HUES48 (cell line): Measurements from ENCODE around the gene OLFM1.
"Not testable (repeated sequence)": the region's sequence is repeated elsewhere in the genome, so short reads cannot be mapped to it uniquely, and the experiment has no call there.

Experiments
- H3K27ac ChIP-seq: one replicate; pipeline ENCODE4 v1.7.0; 2013; ENCODE audit warnings: low read depth, low read length, inconsistent platforms
- H3K27me3 ChIP-seq: 2 replicates; pipeline ENCODE4 v1.6.1; 2013; ENCODE audit warnings: mild to moderate bottlenecking, low read length; ENCODE audit not compliant: control insufficient read depth, insufficient read depth
- H3K36me3 ChIP-seq: 2 replicates; pipeline ENCODE4 v1.6.1; 2013; ENCODE audit warnings: low read length; ENCODE audit not compliant: control insufficient read depth, insufficient read depth
- H3K4me1 ChIP-seq: 2 replicates; pipeline ENCODE4 v1.6.1; 2013; ENCODE audit warnings: mild to moderate bottlenecking, low read length; ENCODE audit not compliant: control insufficient read depth, insufficient read depth
- H3K4me3 ChIP-seq: 2 replicates; pipeline ENCODE4 v1.5.1; 2013; ENCODE audit warnings: mild to moderate bottlenecking, low read depth, low read length
- H3K9ac ChIP-seq: 2 replicates; pipeline ENCODE4 v1.6.1; 2013; ENCODE audit warnings: mild to moderate bottlenecking, low read depth, low read length, moderate library complexity
- H3K9me3 ChIP-seq: 2 replicates; pipeline ENCODE4 v1.6.1; 2013; ENCODE audit warnings: low read length; ENCODE audit not compliant: control insufficient read depth, insufficient read depth

Gene OLFM1

GRCh38 chr9:135061441-135061840, 26.0 kb upstream of the OLFM1 start:
- Histone ChIP-seq H3K27me3 (no peaks in the 10 kb centered on the region), H3K9me3 (peaks cover 25% of the 10 kb centered on the region), H3K9ac (no peak overlapping the region), H3K36me3 (no peaks in the 10 kb centered on the region), H3K27ac (no peak overlapping the region), H3K4me3 (no peak overlapping the region), H3K4me1 (no peaks in the 10 kb centered on the region)

GRCh38 chr9:135062254-135062653, 25.2 kb upstream of the OLFM1 start:
- Histone ChIP-seq H3K36me3 (no peaks in the 10 kb centered on the region), H3K9ac (no peak overlapping the region), H3K27ac (no peak overlapping the region), H3K27me3 (no peaks in the 10 kb centered on the region), H3K4me1 (no peaks in the 10 kb centered on the region), H3K9me3 (peaks cover 25% of the 10 kb centered on the region), H3K4me3 (no peak overlapping the region)

- not testable (repeated sequence) for H3K27ac ChIP-seq, H3K9ac ChIP-seq, H3K27me3 ChIP-seq, H3K36me3 ChIP-seq, H3K4me3 ChIP-seq, H3K4me1 ChIP-seq
- peaks cover 25% of the 10 kb centered on the region for H3K9me3 ChIP-seq
Observed at GRCh38 chr9:135063466-135063865, 24.0 kb upstream of the OLFM1 start.

- not testable (repeated sequence) for H3K4me1 ChIP-seq, H3K4me3 ChIP-seq, H3K27me3 ChIP-seq, H3K36me3 ChIP-seq, H3K9ac ChIP-seq, H3K27ac ChIP-seq
- peaks cover 25% of the 10 kb centered on the region for H3K9me3 ChIP-seq
Observed at GRCh38 chr9:135063888-135064287, 23.6 kb upstream of the OLFM1 start.

- H3K4me3 ChIP-seq, result no peak overlapping the region
- no peaks in the 10 kb centered on the region for H3K27me3 ChIP-seq
- H3K9me3 ChIP-seq, result peaks cover 25% of the 10 kb centered on the region
- H3K27ac ChIP-seq, result no peak overlapping the region
- H3K36me3 ChIP-seq, result no peaks in the 10 kb centered on the region
- H3K9ac ChIP-seq, result no peak overlapping the region
- H3K4me1 ChIP-seq, result no peaks in the 10 kb centered on the region
Observed at GRCh38 chr9:135065151-135065550, 22.3 kb upstream of the OLFM1 start.

- H3K27me3 ChIP-seq, result no peaks in the 10 kb centered on the region
- no peak overlapping the region for H3K9ac ChIP-seq
- H3K9me3 ChIP-seq, result peaks cover 25% of the 10 kb centered on the region
- no peak overlapping the region for H3K4me3 ChIP-seq
- H3K27ac ChIP-seq, result no peak overlapping the region
- no peaks in the 10 kb centered on the region for H3K36me3 ChIP-seq
- no peaks in the 10 kb centered on the region for H3K4me1 ChIP-seq
Observed at GRCh38 chr9:135065804-135066203, 21.7 kb upstream of the OLFM1 start.

GRCh38 chr9:135066291-135066690, 21.2 kb upstream of the OLFM1 start:
- Histone ChIP-seq H3K4me1 (no peaks in the 10 kb centered on the region), H3K27ac (no peak overlapping the region), H3K9ac (no peak overlapping the region), H3K9me3 (peaks cover 25% of the 10 kb centered on the region), H3K27me3 (no peaks in the 10 kb centered on the region), H3K4me3 (no peak overlapping the region), H3K36me3 (no peaks in the 10 kb centered on the region)

GRCh38 chr9:135067096-135067710, 20.3 kb upstream of the OLFM1 start:
- Histone ChIP-seq H3K27ac (no peak overlapping the region), H3K27me3 (no peaks in the 10 kb centered on the region), H3K36me3 (no peaks in the 10 kb centered on the region), H3K4me3 (no peak overlapping the region), H3K9me3 (peaks cover 22% of the 10 kb centered on the region), H3K4me1 (no peaks in the 10 kb centered on the region), H3K9ac (no peak overlapping the region)

GRCh38 chr9:135068776-135069415, 18.6 kb upstream of the OLFM1 start:
- Histone ChIP-seq H3K27ac (no peak overlapping the region), H3K9ac (no peak overlapping the region), H3K9me3 (peaks cover 9% of the 10 kb centered on the region; the same call in 1 of the 2 replicates), H3K4me3 (no peak overlapping the region), H3K4me1 (no peaks in the 10 kb centered on the region), H3K27me3 (no peaks in the 10 kb centered on the region), H3K36me3 (no peaks in the 10 kb centered on the region)

- H3K27ac ChIP-seq, result no peak overlapping the region
- no peaks in the 10 kb centered on the region for H3K4me1 ChIP-seq
- H3K27me3 ChIP-seq, result peaks cover 4% of the 10 kb centered on the region
- no peak overlapping the region for H3K4me3 ChIP-seq
- H3K9ac ChIP-seq, result no peak overlapping the region
- H3K9me3 ChIP-seq, result peaks cover 4% of the 10 kb centered on the region; the same call in 1 of the 2 replicates
- H3K36me3 ChIP-seq, result no peaks in the 10 kb centered on the region
Observed at GRCh38 chr9:135069558-135070197, 17.8 kb upstream of the OLFM1 start.

- Histone ChIP-seq H3K36me3 (no peaks in the 10 kb centered on the region), H3K9me3 (no peaks in the 10 kb centered on the region), H3K27me3 (peaks cover 8% of the 10 kb centered on the region), H3K4me1 (no peaks in the 10 kb centered on the region), H3K4me3 (no peak overlapping the region), H3K9ac (no peak overlapping the region), H3K27ac (no peak overlapping the region)
Observed at GRCh38 chr9:135070198-135070951, 17.1 kb upstream of the OLFM1 start.
